ENCODE results near the gene PLXDC1. TPM values are rescaled to one million over a fixed set of nuclear protein-coding genes. Genes with fewer than 3 reads are reported as not detected.
A peak's percentile ranks its signal among the peaks of the same experiment; 100 is the strongest.
"Not testable (repeated sequence)": the region's sequence is repeated elsewhere in the genome, so short reads cannot be mapped to it uniquely, and the experiment has no call there.

The PLXDC1 gene
- polyA plus RNA-seq, 2 donors, result 4.7 to 6.0 TPM

GRCh38 chr17:39069114-39069756, 82.2 kb downstream of the PLXDC1 start:
- Histone ChIP-seq H3K9me3 (ENCODE audit: control insufficient read depth in 2 of 2, insufficient read depth in 1 of 2, low read depth in 1 of 2, low read length in 1 of 2) (no peaks in the 10 kb centered on the region), H3K4me3 (ENCODE audit: low read depth in 1 of 2, low read length in 2 of 2) (no peak overlapping the region), H3K36me3 (ENCODE audit: control insufficient read depth in 2 of 2, insufficient read depth in 2 of 2, low read length in 1 of 2) (no peaks in the 10 kb centered on the region), H3K27me3 (ENCODE audit: control insufficient read depth in 1 of 2, insufficient read depth in 2 of 2, low read length in 2 of 2) (no peaks in the 10 kb centered on the region), H3K27ac (ENCODE audit: low read depth in 2 of 2, low read length in 1 of 2) (no peak overlapping the region), H3K4me1 (ENCODE audit: control insufficient read depth in 2 of 2, insufficient read depth in 2 of 2, low read length in 1 of 2) (no peaks in the 10 kb centered on the region)
- WGBS, 2 donors, result 59 to 61% methylated on average over 8 of the region's 8 CpGs

DNA sequence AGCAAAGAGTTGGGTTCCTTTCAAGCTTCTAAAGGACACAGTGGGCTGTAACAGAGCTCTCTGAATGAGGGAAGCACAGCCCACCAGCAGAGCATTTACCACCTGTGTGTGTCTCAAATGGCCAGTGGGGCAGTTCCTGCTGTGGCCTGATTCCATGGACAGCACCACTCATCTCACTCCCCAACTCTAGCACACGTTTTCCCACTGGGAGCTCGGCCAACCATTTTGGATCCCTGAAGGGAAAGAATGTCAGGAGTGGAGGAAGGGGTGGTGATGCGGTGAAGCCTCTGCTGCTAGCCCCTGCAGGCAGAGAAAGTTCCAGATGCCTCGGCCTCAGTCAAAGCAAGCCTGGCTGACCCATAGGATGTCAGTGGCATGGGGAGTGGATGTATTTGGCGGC, 86.6 kb downstream of the PLXDC1 start:
- WGBS, 2 donors, result 64 to 70% methylated on average over 5 of the region's 5 CpGs
- H3K9me3 ChIP-seq (ENCODE audit: control insufficient read depth in 2 of 2, insufficient read depth in 1 of 2, low read depth in 1 of 2, low read length in 1 of 2), result no peaks in the 10 kb centered on the region
- no peaks in the 10 kb centered on the region for H3K36me3 ChIP-seq (ENCODE audit: control insufficient read depth in 2 of 2, insufficient read depth in 2 of 2, low read length in 1 of 2)
- H3K27me3 ChIP-seq (ENCODE audit: control insufficient read depth in 1 of 2, insufficient read depth in 2 of 2, low read length in 2 of 2), result no peaks in the 10 kb centered on the region
- H3K27ac ChIP-seq (ENCODE audit: low read depth in 2 of 2, low read length in 1 of 2), result no peak overlapping the region
- H3K4me1 ChIP-seq (ENCODE audit: control insufficient read depth in 2 of 2, insufficient read depth in 2 of 2, low read length in 1 of 2), result peaks cover 0 to 2% of the 10 kb centered on the region in 2 donors
- H3K4me3 ChIP-seq (ENCODE audit: low read depth in 1 of 2, low read length in 2 of 2), result no peak overlapping the region

DNA sequence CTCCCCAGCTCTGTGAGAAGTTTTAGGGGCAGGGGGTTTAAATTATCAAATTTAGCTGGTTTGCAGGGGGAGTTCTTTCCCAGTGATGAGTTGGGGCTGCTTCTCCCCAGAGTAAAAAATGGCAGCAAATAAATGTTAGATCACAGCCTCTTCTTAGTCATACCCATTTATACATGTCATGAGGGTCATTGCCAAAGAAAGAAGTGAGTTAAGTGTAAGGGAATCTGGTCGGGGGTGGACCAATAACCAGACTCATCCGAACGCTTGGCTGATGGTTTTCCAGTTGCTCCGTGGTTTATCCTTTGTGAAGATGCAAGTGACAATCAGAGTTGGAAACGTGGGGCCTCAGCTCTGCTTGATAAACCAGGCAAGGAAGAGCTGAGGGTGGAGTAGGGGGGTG, 87.1 kb downstream of the PLXDC1 start:
- Histone ChIP-seq H3K27me3 (ENCODE audit: control insufficient read depth in 1 of 2, insufficient read depth in 2 of 2, low read length in 2 of 2) (no peaks in the 10 kb centered on the region), H3K4me1 (ENCODE audit: control insufficient read depth in 2 of 2, insufficient read depth in 2 of 2, low read length in 1 of 2) (peaks cover 0 to 2% of the 10 kb centered on the region in 2 donors), H3K9me3 (ENCODE audit: control insufficient read depth in 2 of 2, insufficient read depth in 1 of 2, low read depth in 1 of 2, low read length in 1 of 2) (no peaks in the 10 kb centered on the region), H3K36me3 (ENCODE audit: control insufficient read depth in 2 of 2, insufficient read depth in 2 of 2, low read length in 1 of 2) (no peaks in the 10 kb centered on the region), H3K27ac (ENCODE audit: low read depth in 2 of 2, low read length in 1 of 2) (no peak overlapping the region), H3K4me3 (ENCODE audit: low read depth in 1 of 2, low read length in 2 of 2) (no peak overlapping the region)
- 61 to 62% methylated on average over 5 of the region's 5 CpGs for WGBS, 2 donors

- H3K4me3 ChIP-seq (ENCODE audit: low read depth in 1 of 2, low read length in 2 of 2), result no peak overlapping the region
- H3K27ac ChIP-seq (ENCODE audit: low read depth in 2 of 2, low read length in 1 of 2), result no peak overlapping the region
- H3K4me1 ChIP-seq (ENCODE audit: control insufficient read depth in 2 of 2, insufficient read depth in 2 of 2, low read length in 1 of 2), result peaks cover 0 to 2% of the 10 kb centered on the region in 2 donors
- 67 to 79% methylated on average over 1 of the region's 1 CpG for WGBS, 2 donors
- H3K9me3 ChIP-seq (ENCODE audit: control insufficient read depth in 2 of 2, insufficient read depth in 1 of 2, low read depth in 1 of 2, low read length in 1 of 2), result no peaks in the 10 kb centered on the region
- no peaks in the 10 kb centered on the region for H3K27me3 ChIP-seq (ENCODE audit: control insufficient read depth in 1 of 2, insufficient read depth in 2 of 2, low read length in 2 of 2)
- no peaks in the 10 kb centered on the region for H3K36me3 ChIP-seq (ENCODE audit: control insufficient read depth in 2 of 2, insufficient read depth in 2 of 2, low read length in 1 of 2)
Measured at GRCh38 chr17:39063681-39064069, 87.8 kb downstream of the PLXDC1 start.

GRCh38 chr17:39062846-39063680, 88.4 kb downstream of the PLXDC1 start:
- H3K27ac ChIP-seq (ENCODE audit: low read depth in 2 of 2, low read length in 1 of 2), result no peak overlapping the region
- peaks cover 0 to 2% of the 10 kb centered on the region in 2 donors for H3K4me1 ChIP-seq (ENCODE audit: control insufficient read depth in 2 of 2, insufficient read depth in 2 of 2, low read length in 1 of 2)
- no peaks in the 10 kb centered on the region for H3K27me3 ChIP-seq (ENCODE audit: control insufficient read depth in 1 of 2, insufficient read depth in 2 of 2, low read length in 2 of 2)
- 33 to 49% methylated on average over 8 of the region's 8 CpGs for WGBS, 2 donors
- H3K9me3 ChIP-seq (ENCODE audit: control insufficient read depth in 2 of 2, insufficient read depth in 1 of 2, low read depth in 1 of 2, low read length in 1 of 2), result no peaks in the 10 kb centered on the region
- H3K36me3 ChIP-seq (ENCODE audit: control insufficient read depth in 2 of 2, insufficient read depth in 2 of 2, low read length in 1 of 2), result no peaks in the 10 kb centered on the region
- H3K4me3 ChIP-seq (ENCODE audit: low read depth in 1 of 2, low read length in 2 of 2), result no peak overlapping the region

- H3K27ac ChIP-seq (ENCODE audit: low read depth in 2 of 2, low read length in 1 of 2), result peak overlapping the region in 1 of 2 donors; percentile 14
- WGBS, 2 donors, result 75 to 95% methylated on average over 5 of the region's 5 CpGs
- H3K4me3 ChIP-seq (ENCODE audit: low read depth in 1 of 2, low read length in 2 of 2), result no peak overlapping the region
- peaks cover 0 to 2% of the 10 kb centered on the region in 2 donors for H3K4me1 ChIP-seq (ENCODE audit: control insufficient read depth in 2 of 2, insufficient read depth in 2 of 2, low read length in 1 of 2)
- H3K36me3 ChIP-seq (ENCODE audit: control insufficient read depth in 2 of 2, insufficient read depth in 2 of 2, low read length in 1 of 2), result no peaks in the 10 kb centered on the region
- no peaks in the 10 kb centered on the region for H3K9me3 ChIP-seq (ENCODE audit: control insufficient read depth in 2 of 2, insufficient read depth in 1 of 2, low read depth in 1 of 2, low read length in 1 of 2)
- no peaks in the 10 kb centered on the region for H3K27me3 ChIP-seq (ENCODE audit: control insufficient read depth in 1 of 2, insufficient read depth in 2 of 2, low read length in 2 of 2)
Measured at GRCh38 chr17:39058524-39058923, 92.9 kb downstream of the PLXDC1 start.

DNA sequence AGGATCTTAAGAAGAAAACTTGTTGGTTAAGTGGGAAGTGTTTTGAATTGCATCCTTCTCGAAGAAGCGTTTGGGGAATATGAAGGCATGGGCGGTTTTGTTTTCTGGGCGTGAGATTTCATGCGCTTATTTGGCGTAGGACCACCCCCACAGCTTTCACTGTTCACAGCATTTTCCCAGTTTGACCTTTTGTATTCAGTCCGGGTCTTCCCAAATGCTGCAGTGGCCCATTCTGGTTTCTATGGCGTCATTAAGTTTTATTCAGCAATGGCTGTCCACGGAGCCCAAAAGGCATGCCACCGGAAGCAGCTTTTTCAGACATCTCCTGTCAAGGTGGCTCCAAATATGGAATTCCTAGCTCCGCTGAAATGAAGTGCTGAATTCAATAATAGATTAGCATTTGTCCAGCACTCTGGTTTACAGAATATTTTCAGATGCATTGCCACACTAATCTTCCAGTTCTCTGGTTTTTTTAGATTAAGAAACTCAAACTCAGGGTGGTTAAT, 93.7 kb downstream of the PLXDC1 start:
- Histone ChIP-seq H3K9me3 (ENCODE audit: control insufficient read depth in 2 of 2, insufficient read depth in 1 of 2, low read depth in 1 of 2, low read length in 1 of 2) (peaks cover 0 to under 1% of the 10 kb centered on the region in 2 donors), H3K4me1 (ENCODE audit: control insufficient read depth in 2 of 2, insufficient read depth in 2 of 2, low read length in 1 of 2) (peaks cover 0 to under 1% of the 10 kb centered on the region in 2 donors), H3K4me3 (ENCODE audit: low read depth in 1 of 2, low read length in 2 of 2) (peak overlapping the region in 1 of 2 donors; percentile 52), H3K27ac (ENCODE audit: low read depth in 2 of 2, low read length in 1 of 2) (no peak overlapping the region), H3K36me3 (ENCODE audit: control insufficient read depth in 2 of 2, insufficient read depth in 2 of 2, low read length in 1 of 2) (no peaks in the 10 kb centered on the region), H3K27me3 (ENCODE audit: control insufficient read depth in 1 of 2, insufficient read depth in 2 of 2, low read length in 2 of 2) (no peaks in the 10 kb centered on the region)
- 66 to 83% methylated on average over 11 of the region's 11 CpGs for WGBS, 2 donors

- Histone ChIP-seq H3K4me1 (ENCODE audit: control insufficient read depth in 2 of 2, insufficient read depth in 2 of 2, low read length in 1 of 2) (no peaks in the 10 kb centered on the region), H3K27me3 (ENCODE audit: control insufficient read depth in 1 of 2, insufficient read depth in 2 of 2, low read length in 2 of 2) (no peaks in the 10 kb centered on the region), H3K27ac (ENCODE audit: low read depth in 2 of 2, low read length in 1 of 2) (no peak overlapping the region), H3K9me3 (ENCODE audit: control insufficient read depth in 2 of 2, insufficient read depth in 1 of 2, low read depth in 1 of 2, low read length in 1 of 2) (peaks cover 0 to 2% of the 10 kb centered on the region in 2 donors), H3K36me3 (ENCODE audit: control insufficient read depth in 2 of 2, insufficient read depth in 2 of 2, low read length in 1 of 2) (no peaks in the 10 kb centered on the region), H3K4me3 (ENCODE audit: low read depth in 1 of 2, low read length in 2 of 2) (no peak overlapping the region)
- 40 to 55% methylated on average over 2 of the region's 2 CpGs for WGBS, 2 donors
Measured at GRCh38 chr17:39054111-39054645, 97.3 kb downstream of the PLXDC1 start.

DNA sequence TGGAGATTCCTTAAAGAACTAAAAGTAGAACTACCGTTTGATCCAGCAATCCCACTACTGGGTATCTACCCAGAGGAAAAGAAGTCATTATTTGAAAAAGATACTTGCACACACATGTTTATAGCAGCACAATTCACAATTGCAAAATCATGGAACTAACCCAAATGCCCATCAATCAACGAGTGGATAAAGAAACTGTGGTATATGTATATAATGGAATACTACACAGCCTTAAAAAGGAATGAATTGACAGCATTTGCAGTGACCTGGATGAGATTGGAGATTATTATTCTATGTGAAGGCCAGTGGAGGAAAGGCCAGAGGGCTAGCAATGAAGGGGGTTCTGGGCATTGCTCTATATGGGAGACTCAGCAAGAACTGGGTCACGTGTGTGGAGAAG, 99.0 kb downstream of the PLXDC1 start:
- H3K4me1 ChIP-seq (ENCODE audit: control insufficient read depth in 2 of 2, insufficient read depth in 2 of 2, low read length in 1 of 2); H3K4me3 ChIP-seq (ENCODE audit: low read depth in 1 of 2, low read length in 2 of 2); H3K27me3 ChIP-seq (ENCODE audit: control insufficient read depth in 1 of 2, insufficient read depth in 2 of 2, low read length in 2 of 2); H3K36me3 ChIP-seq (ENCODE audit: control insufficient read depth in 2 of 2, insufficient read depth in 2 of 2, low read length in 1 of 2); H3K27ac ChIP-seq (ENCODE audit: low read depth in 2 of 2, low read length in 1 of 2): not testable (repeated sequence)
- 81 to 85% methylated on average over 3 of the region's 3 CpGs for WGBS, 2 donors
- H3K9me3 ChIP-seq (ENCODE audit: control insufficient read depth in 2 of 2, insufficient read depth in 1 of 2, low read depth in 1 of 2, low read length in 1 of 2), result peaks cover 5 to 10% of the 10 kb centered on the region in 2 donors
